ENCODE data around the gene DST. TPM values are rescaled to one million over a fixed set of nuclear protein-coding genes. Genes with fewer than 3 reads are reported as not detected.

DST gene
- total RNA-seq, 4 donors from 2014 or later = 410 to 588 (median 521) TPM

GRCh38 chr6:56536536-56536935 is 106.2 kb downstream of the DST start:
- no peak for DNase-seq (ENCODE audit: extremely low spot score)
- no peaks in the 10 kb centered on the region for H3K27me3 ChIP-seq
- H3K4me3 ChIP-seq = peak overlapping the region; percentile 13 to 78 (median 63)
- peaks cover 0 to 50% (median 32%) of the 10 kb centered on the region in 4 donors for H3K36me3 ChIP-seq
- WGBS = 90% methylated on average over 2 of the region's 2 CpGs
- H3K27ac ChIP-seq (replicated peaks in 1 of 4) = peak overlapping the region in 3 of 4 donors; percentile 91 to 97 (median 94)
- TF ChIP-seq CTCF (IDR thresholded peaks at IDR 0.05) = no peak
- no peak for TF ChIP-seq POLR2AphosphoS5 (IDR thresholded peaks at IDR 0.05)
- TF ChIP-seq EP300 (IDR thresholded peaks at IDR 0.05) = no peak
- no peak for TF ChIP-seq POLR2A (IDR thresholded peaks at IDR 0.05; ENCODE audit: low read depth)
- intact Hi-C loops (cut with DNase I) = no loop called here
- no peaks in the 10 kb centered on the region for H3K9me3 ChIP-seq
- peaks cover 33 to 86% (median 75%) of the 10 kb centered on the region in 4 donors for H3K4me1 ChIP-seq

DNA sequence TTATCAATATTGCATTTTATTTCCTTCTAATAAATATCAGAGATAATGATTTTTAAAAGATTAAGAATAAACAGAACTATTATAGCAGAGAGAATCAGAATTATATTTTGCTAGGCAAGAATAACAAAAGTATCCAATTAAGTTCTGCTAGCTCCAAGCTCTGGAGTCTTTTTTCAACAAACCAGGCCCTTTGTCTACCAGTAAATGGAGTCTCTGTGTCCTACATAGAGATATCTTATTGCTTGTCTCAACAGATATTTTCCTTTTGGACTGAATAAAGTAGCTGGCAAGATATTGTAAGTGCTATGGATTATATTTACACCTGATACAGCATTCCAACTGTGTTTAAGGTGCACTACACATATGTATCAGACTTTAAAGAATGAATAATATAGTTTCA is 107.1 kb downstream of the DST start:
- Histone ChIP-seq H3K9me3 (no peaks in the 10 kb centered on the region), H3K4me3 (peak overlapping the region in 2 of 4 donors; percentile 7 to 61), H3K4me1 (peaks cover 33 to 95% (median 85%) of the 10 kb centered on the region in 4 donors), H3K36me3 (peaks cover 0 to 59% (median 39%) of the 10 kb centered on the region in 4 donors), H3K27ac (replicated peaks in 1 of 4) (peak overlapping the region in 2 of 4 donors; percentile 91 to 97), H3K27me3 (no peaks in the 10 kb centered on the region)
- TF ChIP-seq CTCF (IDR thresholded peaks at IDR 0.05) (no peak), EP300 (IDR thresholded peaks at IDR 0.05) (no peak), POLR2A (IDR thresholded peaks at IDR 0.05; ENCODE audit: low read depth) (no peak), POLR2AphosphoS5 (IDR thresholded peaks at IDR 0.05) (no peak)
- intact Hi-C loops (cut with DNase I) = no loop called here
- no peak for DNase-seq (ENCODE audit: extremely low spot score)

DNA sequence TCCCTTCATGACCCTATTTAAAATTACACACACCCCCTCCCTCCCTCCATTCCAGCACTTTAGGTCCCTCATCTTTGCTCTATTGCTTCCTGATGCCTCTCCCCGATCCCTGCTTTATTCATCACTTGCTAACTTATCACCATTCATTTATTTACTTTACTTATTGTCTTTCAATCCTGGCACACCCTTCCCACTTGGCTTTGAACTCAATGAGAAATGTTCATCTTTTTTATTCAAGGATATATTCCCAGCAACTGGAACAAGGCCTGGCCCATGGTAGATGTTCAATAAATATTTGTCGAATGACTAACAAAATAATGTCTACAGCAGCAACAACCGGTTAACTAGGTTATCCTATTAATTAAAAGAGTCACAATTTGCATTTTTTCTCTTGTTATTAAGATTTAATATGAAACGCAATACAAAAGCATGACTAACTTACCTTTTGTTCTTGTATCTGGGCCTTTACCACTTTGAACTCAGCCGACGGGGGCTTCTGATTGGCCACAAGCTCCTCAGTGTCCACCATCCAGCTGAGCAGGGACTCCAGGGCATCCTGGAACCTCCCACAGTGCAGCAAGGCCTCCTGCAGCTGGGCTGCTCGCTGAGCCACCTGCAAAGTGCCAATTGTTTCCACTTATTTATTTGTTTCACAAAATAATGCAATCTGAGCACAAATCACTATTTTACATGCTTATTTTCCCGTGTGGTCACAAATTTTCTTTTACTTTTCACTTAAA is 107.8 kb downstream of the DST start:
- Histone ChIP-seq H3K4me1 (peaks cover 27 to 95% (median 88%) of the 10 kb centered on the region in 4 donors), H3K36me3 (peaks cover 0 to 67% (median 43%) of the 10 kb centered on the region in 4 donors), H3K27me3 (no peaks in the 10 kb centered on the region), H3K27ac (replicated peaks in 1 of 4) (peak overlapping the region in 2 of 4 donors; percentile 16 to 24), H3K9me3 (no peaks in the 10 kb centered on the region), H3K4me3 (no peak overlapping the region)
- WGBS = 89% methylated on average over 8 of the region's 8 CpGs
- TF ChIP-seq POLR2AphosphoS5 (IDR thresholded peaks at IDR 0.05) (no peak), CTCF (IDR thresholded peaks at IDR 0.05) (no peak), EP300 (IDR thresholded peaks at IDR 0.05) (no peak), POLR2A (IDR thresholded peaks at IDR 0.05; ENCODE audit: low read depth) (no peak)
- DNase-seq (ENCODE audit: extremely low spot score) = no peak
- intact Hi-C loops (cut with DNase I) = no loop called here

- DNase-seq (ENCODE audit: extremely low spot score) = no peak
- intact Hi-C loops (cut with DNase I) = no loop called here
- Histone ChIP-seq H3K27me3 (no peaks in the 10 kb centered on the region), H3K36me3 (peaks cover 4 to 85% (median 56%) of the 10 kb centered on the region in 4 donors), H3K4me3 (peak overlapping the region in 1 of 4 donors; percentile 11), H3K4me1 (peaks cover 23 to 100% (median 90%) of the 10 kb centered on the region in 4 donors), H3K9me3 (no peaks in the 10 kb centered on the region), H3K27ac (replicated peaks in 1 of 4) (peak overlapping the region; percentile 11 to 88 (median 45))
- TF ChIP-seq CTCF (IDR thresholded peaks at IDR 0.05) = no peak
- TF ChIP-seq POLR2A (IDR thresholded peaks at IDR 0.05; ENCODE audit: low read depth) = no peak
- TF ChIP-seq POLR2AphosphoS5 (IDR thresholded peaks at IDR 0.05) = no peak
- no peak for TF ChIP-seq EP300 (IDR thresholded peaks at IDR 0.05)
- 59% methylated on average over 5 of the region's 5 CpGs for WGBS
These were observed 109.7 kb downstream of the DST start for GRCh38 chr6:56532766-56533551.

All from esophagus muscularis mucosa (tissue), 4 donors.